IMR-90 (cell line): ENCODE results near the gene GOLGA1. TPM values are rescaled to one million over a fixed set of nuclear protein-coding genes. Genes with fewer than 3 reads are reported as not detected.

ENCODE experiments used
- ATAC-seq: fragments of 200-7000 bp; cut with Tn5 transposase; 2 replicates; pipeline ENCODE4 v1.9.1; 2020; ENCODE audit warnings: low read depth, mild to moderate bottlenecking, moderate library complexity
- BruUV-seq: library from RNA; stranded (reverse); fragments of 400-500 nt; replicated peaks from 2 replicates; lab custom pipeline; 2021; lab: Mats Ljungman, UMichigan
- CTCF ChIA-PET: fragments of 300-600 bp; formaldehyde crosslinking; extraction: SDS; loops from one replicate; lab custom pipeline; 2021; ENCODE audit warnings: antibody characterized with exemption; lab: Yijun Ruan, JAX
- POLR2A ChIA-PET: fragments of 300-600 bp; sonication (Branson Sonifier 250); formaldehyde crosslinking; loops from one replicate; lab custom pipeline; 2022; ENCODE audit warnings: antibody characterized with exemption; ENCODE audit not compliant: unreplicated experiment; lab: Charles Lee
- DNase-seq: peaks from one replicate; pipeline ENCODE4 v3.0.0; 2013
- H2AFZ ChIP-seq: replicated peaks from 2 replicates; pipeline ENCODE3; 2013; ENCODE audit warnings: low read length, mild to moderate bottlenecking; ENCODE audit not compliant: poor library complexity
- H2AK5ac ChIP-seq: 2 replicates; pipeline ENCODE4 v1.6.1; 2013; ENCODE audit warnings: low read depth, low read length, inconsistent platforms
- H2AK9ac ChIP-seq: replicated peaks from 2 replicates; pipeline ENCODE3; 2013; ENCODE audit warnings: mild to moderate bottlenecking, low read depth, low read length, moderate library complexity; ENCODE audit not compliant: poor library complexity
- H2BK120ac ChIP-seq: 2 replicates; pipeline ENCODE4 v1.6.1; 2013; ENCODE audit warnings: low read depth, low read length, inconsistent platforms
- H2BK15ac ChIP-seq: 3 replicates; pipeline ENCODE4 v1.6.1; 2013; ENCODE audit warnings: low read depth, low read length, inconsistent platforms
- H2BK20ac ChIP-seq: 2 replicates; pipeline ENCODE4 v1.6.1; 2013; ENCODE audit warnings: low read depth, mild to moderate bottlenecking, inconsistent platforms, low read length, moderate library complexity
- H2BK5ac ChIP-seq: 2 replicates; pipeline ENCODE4 v1.6.1; 2013; ENCODE audit warnings: mild to moderate bottlenecking, low read depth, low read length, inconsistent platforms; ENCODE audit not compliant: poor library complexity, severe bottlenecking
- H3K14ac ChIP-seq: replicated peaks from 2 replicates; pipeline ENCODE4 v1.6.1; 2013; ENCODE audit warnings: low read depth, low read length, inconsistent platforms
- H3K18ac ChIP-seq: 2 replicates; pipeline ENCODE4 v1.6.1; 2013; ENCODE audit warnings: low read depth, low read length, control low read depth
- H3K23ac ChIP-seq: 2 replicates; pipeline ENCODE4 v1.6.1; 2013; ENCODE audit warnings: low read depth, low read length, inconsistent platforms
- H3K27ac ChIP-seq: 2 replicates; pipeline ENCODE4 v1.5.1; 2013; ENCODE audit warnings: mild to moderate bottlenecking, control low read depth, low read length; ENCODE audit not compliant: insufficient read depth
- H3K27me3 ChIP-seq: 2 replicates; pipeline ENCODE4 v1.6.1; 2013; ENCODE audit warnings: low read length; ENCODE audit not compliant: control insufficient read depth, insufficient read depth
- H3K36me3 ChIP-seq: 2 replicates; pipeline ENCODE4 v1.6.1; 2013; ENCODE audit warnings: low read length, mixed read lengths; ENCODE audit not compliant: control insufficient read depth, insufficient read depth
- H3K4ac ChIP-seq: 2 replicates; pipeline ENCODE4 v1.6.1; 2013; ENCODE audit warnings: low read depth, low read length, inconsistent platforms
- H3K4me1 ChIP-seq: 2 replicates; pipeline ENCODE4 v1.6.1; 2013; ENCODE audit warnings: low read length, mixed read lengths; ENCODE audit not compliant: control insufficient read depth, insufficient read depth
- H3K4me2 ChIP-seq: 2 replicates; pipeline ENCODE4 v1.6.1; 2013; ENCODE audit warnings: low read depth, mild to moderate bottlenecking, control low read depth, low read length, moderate library complexity
- H3K4me3 ChIP-seq: 2 replicates; pipeline ENCODE4 v1.5.1; 2013; ENCODE audit warnings: low read depth, mild to moderate bottlenecking, control low read depth, low read length, moderate library complexity; ENCODE audit not compliant: insufficient read depth
- H3K56ac ChIP-seq: 2 replicates; pipeline ENCODE4 v1.6.1; 2013; ENCODE audit warnings: low read length, inconsistent platforms; ENCODE audit not compliant: insufficient read depth; ENCODE audit errors: extremely low read depth
- H3K79me1 ChIP-seq, 2 experiments: 2 replicates each; pipeline ENCODE4 v1.6.1; 2013; ENCODE audit warnings: low read length in 2 of 2, inconsistent platforms in 1 of 2, low read depth in 1 of 2
- H3K9ac ChIP-seq: 2 replicates; pipeline ENCODE4 v1.6.1; 2013; ENCODE audit warnings: low read depth, low read length, control low read depth
- H3K9me1 ChIP-seq: 2 replicates; pipeline ENCODE4 v1.6.1; 2013; ENCODE audit warnings: low read length, inconsistent platforms; ENCODE audit not compliant: insufficient read depth
- H3K9me3 ChIP-seq: 2 replicates; pipeline ENCODE4 v1.6.1; 2013; ENCODE audit warnings: low read length; ENCODE audit not compliant: control insufficient read depth, insufficient read depth
- H4K20me1 ChIP-seq: 2 replicates; pipeline ENCODE4 v1.6.1; 2013; ENCODE audit warnings: low read length, inconsistent platforms; ENCODE audit not compliant: insufficient read depth
- H4K5ac ChIP-seq: 2 replicates; pipeline ENCODE4 v1.6.1; 2013; ENCODE audit warnings: mild to moderate bottlenecking, low read depth, low read length, control low read depth
- H4K8ac ChIP-seq, 2 experiments: 2 replicates each; pipeline ENCODE4 v1.6.1; 2013; ENCODE audit warnings: low read depth in 2 of 2, low read length in 2 of 2, control low read depth in 1 of 2, inconsistent platforms in 1 of 2
- H4K91ac ChIP-seq: 2 replicates; pipeline ENCODE4 v1.6.1; 2013; ENCODE audit warnings: low read depth, low read length, inconsistent platforms; ENCODE audit not compliant: insufficient read depth
- CEBPB ChIP-seq: IDR thresholded peaks from 2 replicates; pipeline ENCODE4 v1.6.1; 2012; ENCODE audit warnings: low read depth, low read length, improper control_type of control experiment
- CHD1 ChIP-seq: IDR thresholded peaks from 2 replicates; pipeline ENCODE4 v1.6.1; 2012; ENCODE audit warnings: low read depth, low read length, improper control_type of control experiment
- CTCF ChIP-seq: conservative IDR thresholded peaks from 2 replicates; pipeline ENCODE4 v1.5.1; 2012; ENCODE audit warnings: mild to moderate bottlenecking, low read depth, low read length, improper control_type of control experiment
- ELK1 ChIP-seq: fragments of 150-350 bp; IDR thresholded peaks from 2 replicates; pipeline ENCODE4 v1.6.1; 2016; ENCODE audit warnings: low read depth, mild to moderate bottlenecking, low read length, moderate library complexity, borderline replicate concordance
- MAFK ChIP-seq: IDR thresholded peaks from 2 replicates; pipeline ENCODE4 v1.6.1; 2012; ENCODE audit warnings: low read depth, low read length, improper control_type of control experiment
- MAZ ChIP-seq: IDR thresholded peaks from 2 replicates; pipeline ENCODE4 v1.6.1; 2012; ENCODE audit warnings: low read depth, mild to moderate bottlenecking, low read length, improper control_type of control experiment, moderate library complexity, borderline replicate concordance
- MXI1 ChIP-seq: IDR thresholded peaks from 2 replicates; pipeline ENCODE4 v1.6.1; 2012; ENCODE audit warnings: low read depth, mild to moderate bottlenecking, low read length, moderate library complexity, borderline replicate concordance
- NFE2L2 ChIP-seq: fragments of 150-350 bp; IDR thresholded peaks from 2 replicates; pipeline ENCODE4 v1.6.1; 2016; ENCODE audit warnings: low read depth, mild to moderate bottlenecking, low read length
- RAD21 ChIP-seq: IDR thresholded peaks from 2 replicates; pipeline ENCODE4 v1.6.1; 2012; ENCODE audit warnings: low read length, improper control_type of control experiment
- RFX5 ChIP-seq: IDR thresholded peaks from 2 replicates; pipeline ENCODE4 v1.8.0; 2012; ENCODE audit warnings: low read depth, mild to moderate bottlenecking, low read length, moderate library complexity
- USF2 ChIP-seq: fragments of 150-350 bp; IDR thresholded peaks from 2 replicates; pipeline ENCODE4 v1.6.1; 2017; ENCODE audit warnings: mild to moderate bottlenecking, antibody characterized with exemption, low read length, low read depth
- WGBS, 2 experiments: methylation state at CpG; one replicate each; pipeline versions ENCODE4 v1.1.5 to v1.1.7; 2013; ENCODE audit warnings: missing lambda C conversion rate in 2 of 2; ENCODE audit not compliant: insufficient read length in 1 of 2; ENCODE audit errors: extremely low coverage in 2 of 2; 5-methylcytosine and 5-hydroxymethylcytosine counted together
- dilution Hi-C: fragments of 300-500 bp; cut with HindIII; formaldehyde crosslinking; loops from one replicate; pipeline ENCODE4 v1.14.3; 2018; ENCODE audit warnings: low sequenced_read_pairs; ENCODE audit not compliant: unreplicated experiment
- in situ Hi-C: fragments of 300-500 bp; cut with MboI; formaldehyde crosslinking; loops from 3 replicates; pipeline ENCODE4 v1.14.3; 2019; ENCODE audit warnings: low sequenced_read_pairs, inconsistent platforms, mixed read lengths
- intact Hi-C: fragments of 100-400 bp; cut with micrococcal nuclease; formaldehyde crosslinking; loops from 2 replicates; pipeline ENCODE4 v1.10.0; 2022
- polyA plus RNA-seq, 3 experiments: library from polyadenylated mRNA; depleted of rRNA; stranded (reverse); fragments of >200 nt; gene quantifications; 2 replicates each; pipeline ENCODE4 v1.2.3, GENCODE V29; 2012; ENCODE audit warnings: low replicate concordance in 1 of 3
- total RNA-seq: library from RNA; depleted of rRNA; stranded (reverse); fragments of >200 nt; gene quantifications from 2 replicates; pipeline ENCODE4 v1.2.3, GENCODE V29; 2012

Gene GOLGA1
- total and polyA plus RNA-seq, 2 of the 4 experiments (the other 2 are of a cell fraction), result 10.6 to 12.7 TPM

- no peak overlapping the region for H4K8ac ChIP-seq
- intact Hi-C loops (no loop called here), dilution Hi-C loops (no loop called here), in situ Hi-C loops (no loop called here)
- H3K27me3 ChIP-seq, result no peaks in the 10 kb centered on the region
- no CpG with 5 or more reads among the region's 6 CpGs for WGBS, 2 experiments
- no peak overlapping the region for H3K14ac ChIP-seq
- H3K36me3 ChIP-seq, result peaks cover 69% of the 10 kb centered on the region
- no peaks in the 10 kb centered on the region for H3K9me3 ChIP-seq
- BruUV-seq, result no TSS peak
- ATAC-seq, result no peak
- no peak overlapping the region for H2BK15ac ChIP-seq
- no peak overlapping the region for H4K91ac ChIP-seq
- H3K4ac ChIP-seq, result no peak overlapping the region
- H4K20me1 ChIP-seq, result peaks cover 35% of the 10 kb centered on the region
- no peak overlapping the region for H3K23ac ChIP-seq
- H3K4me3 ChIP-seq, result no peak overlapping the region
- no peak overlapping the region for H3K27ac ChIP-seq
- H2BK120ac ChIP-seq, result no peak overlapping the region
- no peak overlapping the region for H3K4me2 ChIP-seq
- peaks cover 2% of the 10 kb centered on the region; the same call in 1 of the 2 replicates for H3K4me1 ChIP-seq
- H4K5ac ChIP-seq, result no peak overlapping the region
- H2AFZ ChIP-seq, result no peak overlapping the region
- no peak overlapping the region for H3K18ac ChIP-seq
- peaks cover 5% of the 10 kb centered on the region; the same call in 1 of the 2 replicates for H3K9me1 ChIP-seq
- no peak overlapping the region for H3K9ac ChIP-seq
- peaks cover 20 to 34% of the 10 kb centered on the region in 2 experiments for H3K79me1 ChIP-seq
- TF ChIP-seq MAZ (no peak), MAFK (no peak), RFX5 (no peak), USF2 (no peak), NFE2L2 (no peak), CEBPB (no peak), CHD1 (no peak), RAD21 (no peak), CTCF (no peak), MXI1 (no peak), ELK1 (no peak)
- no peak for DNase-seq
- H3K56ac ChIP-seq, result no peak overlapping the region
- ChIA-PET CTCF (interaction anchor here (2.0 kb wide), 1 partner anchor 16 kb away, joined by 5 read pairs; no protein-coding TSS in a partner anchor), POLR2A (interaction anchor here (0.5 kb wide), 1 partner anchor 50 kb away, joined by 3 read pairs; no protein-coding TSS in a partner anchor)
- H2BK20ac ChIP-seq, result no peak overlapping the region
- no peak overlapping the region for H2AK5ac ChIP-seq
- H2AK9ac ChIP-seq, result no peak overlapping the region
- no peak overlapping the region for H2BK5ac ChIP-seq
Observed at GRCh38 chr9:124878518-124878917, 62.4 kb downstream of the GOLGA1 start.
